Left ventricle myocardium inferior (tissue), 1 donor: Measurements from ENCODE around the gene RDH13. TPM values are rescaled to one million over a fixed set of nuclear protein-coding genes. Genes with fewer than 3 reads are reported as not detected.

Source experiments
- DNase-seq: peaks from one replicate; pipeline ENCODE4 v3.0.0-alpha.2; 2020
- H3K27ac ChIP-seq: fragments of 200-600 bp; replicated peaks from 2 replicates; pipeline ENCODE4 v1.8.0; 2021
- H3K27me3 ChIP-seq: fragments of 200-600 bp; 2 replicates; pipeline ENCODE4 v1.8.0; 2021; ENCODE audit warnings: low read depth
- H3K36me3 ChIP-seq: fragments of 200-600 bp; 2 replicates; pipeline ENCODE4 v1.8.0; 2021
- H3K4me1 ChIP-seq: fragments of 200-600 bp; 2 replicates; pipeline ENCODE4 v1.8.0; 2021
- H3K4me3 ChIP-seq: fragments of 200-600 bp; 2 replicates; pipeline ENCODE4 v1.8.0; 2021; ENCODE audit warnings: mild to moderate bottlenecking, moderate library complexity
- H3K9me3 ChIP-seq: fragments of 200-600 bp; replicated peaks from 2 replicates; pipeline ENCODE4 v1.8.0; 2021
- CTCF ChIP-seq: fragments of 200-600 bp; IDR thresholded peaks from 2 replicates; pipeline ENCODE4 v1.8.0; 2021; ENCODE audit warnings: antibody characterized with exemption, mild to moderate bottlenecking, borderline replicate concordance
- intact Hi-C: fragments of 100-400 bp; cut with micrococcal nuclease; formaldehyde crosslinking; loops from one replicate; pipeline ENCODE4 v1.11.0; 2022
- total RNA-seq: library from RNA; stranded (reverse); fragmentation: NEBNext Ultra II Directional; extraction: Animal tissue kit (Norgen Biotek cat#: 25700); gene quantifications from one replicate; pipeline ENCODE4 v1.2.1, GENCODE V29; 2021
- donor health status: DM: no; HTN: yes; CAD: no; lungs with severe emphysema.

RDH13 gene
- total RNA-seq, 1 donor from 2014 or later = 53.8 TPM

DNA sequence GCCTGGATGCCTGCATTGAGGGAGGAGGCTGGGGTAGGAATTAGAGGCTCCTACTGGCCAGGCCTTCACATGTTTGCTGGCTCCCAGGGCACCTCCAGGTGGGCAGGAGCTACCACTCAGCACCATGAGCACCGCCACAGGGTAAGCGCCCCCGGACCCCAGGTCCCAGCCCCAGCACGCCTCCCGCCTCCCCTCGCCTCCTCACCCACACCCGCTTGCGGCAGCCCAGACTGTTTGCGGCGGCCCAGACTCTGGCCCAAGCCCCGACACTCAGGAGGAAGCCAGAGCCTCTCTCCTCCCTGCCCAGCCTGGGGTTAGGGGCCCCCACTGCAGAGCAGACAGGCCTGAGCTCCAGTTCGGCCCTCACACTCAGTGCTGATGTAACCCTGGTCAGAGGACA, 13.4 kb upstream of the RDH13 start:
- intact Hi-C loops = no loop called here
- DNase-seq = no peak
- peaks cover 6% of the 10 kb centered on the region for H3K9me3 ChIP-seq
- no peak overlapping the region for H3K27ac ChIP-seq
- peaks cover 92% of the 10 kb centered on the region for H3K27me3 ChIP-seq
- no peak overlapping the region for H3K4me3 ChIP-seq
- no peak for TF ChIP-seq CTCF
- peaks cover 16% of the 10 kb centered on the region for H3K4me1 ChIP-seq
- H3K36me3 ChIP-seq = no peaks in the 10 kb centered on the region

- intact Hi-C loops = no loop called here
- no peak for DNase-seq
- no peak within 1 kb of the TSS for H3K4me3 ChIP-seq
Observed at GRCh38 chr19:55075371-55075998, 12.5 kb upstream of the RDH13 start, which contains the start of gene EPS8L1. Gene EPS8L1, plus strand, starts transcription at chr19:55075869. Its CDS starts 576 bp downstream, at chr19:55076445.

GRCh38 chr19:55071913-55072312, 9.0 kb upstream of the RDH13 start:
- Histone ChIP-seq H3K9me3 (peaks cover 6% of the 10 kb centered on the region), H3K27me3 (peaks cover 97% of the 10 kb centered on the region), H3K4me3 (no peak overlapping the region), H3K27ac (no peak overlapping the region), H3K36me3 (no peaks in the 10 kb centered on the region), H3K4me1 (peaks cover 7% of the 10 kb centered on the region)
- DNase-seq = no peak
- no peak for TF ChIP-seq CTCF
- intact Hi-C loops = no loop called here

More at GRCh38 chr19:55075371-55075998, 12.5 kb upstream of the RDH13 start, which contains the start of gene EPS8L1:
- peaks cover 6% of the 10 kb centered on the region for H3K9me3 ChIP-seq
- H3K27ac ChIP-seq = no peak within 1 kb of the TSS
- H3K36me3 ChIP-seq = no peaks in the 10 kb centered on the region
- TF ChIP-seq CTCF = no peak
- peaks cover 7% of the 10 kb centered on the region for H3K4me1 ChIP-seq
- peaks cover 92% of the 10 kb centered on the region for H3K27me3 ChIP-seq

GRCh38 chr19:55071129-55071502, 8.2 kb upstream of the RDH13 start:
- peaks cover 6% of the 10 kb centered on the region for H3K9me3 ChIP-seq
- peaks cover 7% of the 10 kb centered on the region for H3K4me1 ChIP-seq
- peaks cover 95% of the 10 kb centered on the region for H3K27me3 ChIP-seq
- no peak overlapping the region for H3K4me3 ChIP-seq
- DNase-seq = no peak
- intact Hi-C loops = no loop called here
- H3K36me3 ChIP-seq = no peaks in the 10 kb centered on the region
- TF ChIP-seq CTCF = no peak
- H3K27ac ChIP-seq = no peak overlapping the region

GRCh38 chr19:55070466-55071128, 7.6 kb upstream of the RDH13 start:
- no peak for DNase-seq
- intact Hi-C loops = no loop called here
- Histone ChIP-seq H3K4me1 (peaks cover 7% of the 10 kb centered on the region), H3K4me3 (no peak overlapping the region), H3K9me3 (peaks cover 6% of the 10 kb centered on the region), H3K27ac (no peak overlapping the region), H3K27me3 (peaks cover 94% of the 10 kb centered on the region), H3K36me3 (no peaks in the 10 kb centered on the region)
- no peak for TF ChIP-seq CTCF
